Lung (tissue), 16 donors: ENCODE measurements around the gene IDNK. TPM values are rescaled to one million over a fixed set of nuclear protein-coding genes. Genes with fewer than 3 reads are reported as not detected.

ENCODE experiments used
- ATAC-seq: fragments of 200-7000 bp; cut with Tn5 transposase; one replicate; pipeline ENCODE4 v1.9.1; 2020; ENCODE audit warnings: moderate number of reproducible peaks; ENCODE audit not compliant: insufficient read depth, low FRiP score
- DNase-seq, 3 donors: peaks; one replicate each; pipeline ENCODE4 v3.0.0-alpha.2; 2013 to 2017
- H3K27ac ChIP-seq, 2 donors: one replicate each; pipeline ENCODE4 v1.5.1; 2013; ENCODE audit warnings: mild to moderate bottlenecking in 2 of 2, moderate library complexity in 2 of 2, control low read depth in 1 of 2, inconsistent platforms in 1 of 2, low read depth in 1 of 2, low read length in 1 of 2
- H3K27me3 ChIP-seq, 3 donors: one replicate each; pipeline ENCODE4 v1.5.1; 2013; ENCODE audit warnings: low read length in 2 of 3; ENCODE audit not compliant: control insufficient read depth in 3 of 3, insufficient read depth in 3 of 3
- H3K36me3 ChIP-seq, 4 donors: one replicate each; pipeline ENCODE4 v1.5.1; 2013; ENCODE audit warnings: low read length in 4 of 4, mild to moderate bottlenecking in 1 of 4, moderate library complexity in 1 of 4; ENCODE audit not compliant: control insufficient read depth in 4 of 4, insufficient read depth in 4 of 4
- H3K4me1 ChIP-seq, 5 donors: one replicate each; pipeline ENCODE4 v1.5.1; 2013; ENCODE audit warnings: low read length in 5 of 5, mild to moderate bottlenecking in 2 of 5, moderate library complexity in 1 of 5; ENCODE audit not compliant: control insufficient read depth in 5 of 5, insufficient read depth in 5 of 5
- H3K4me3 ChIP-seq: one replicate; pipeline ENCODE4 v1.5.1; 2013; ENCODE audit warnings: mild to moderate bottlenecking, control low read depth, moderate library complexity
- H3K9ac ChIP-seq, 2 donors: one replicate each; pipeline ENCODE4 v1.5.1; 2013; ENCODE audit warnings: low read length in 2 of 2, control low read depth in 1 of 2; ENCODE audit not compliant: insufficient read depth in 1 of 2
- H3K9me3 ChIP-seq, 4 donors: one replicate each; pipeline ENCODE4 v1.5.1; 2013; ENCODE audit warnings: low read length in 3 of 4, mild to moderate bottlenecking in 1 of 4, moderate library complexity in 1 of 4; ENCODE audit not compliant: control insufficient read depth in 4 of 4, insufficient read depth in 3 of 4
- CTCF ChIP-seq: IDR thresholded peaks from 2 replicates; pipeline ENCODE4 v1.5.1; 2012; ENCODE audit warnings: mild to moderate bottlenecking; ENCODE audit errors: control extremely low read depth, extremely low read depth
- WGBS, 2 donors: extraction: QIAGEN DNeasy Blood & Tissue Kit; methylation state at CpG; one replicate each; pipeline ENCODE4 v1.1.7; 2013; 5-methylcytosine and 5-hydroxymethylcytosine counted together
- long read RNA-seq, 5 donors: transcript quantifications; one replicate each; lab custom pipeline, GENCODE V29; 2026
- polyA plus RNA-seq, 2 donors: library from polyadenylated mRNA; stranded (reverse); fragments of 200-250 nt; gene quantifications; one replicate each; pipeline ENCODE4 v1.2.1, GENCODE V29; 2013
- total RNA-seq, 2 donors: library from RNA; depleted of rRNA in 1 of 2; stranded (reverse); fragments of >200 nt in 1 of 2; gene quantifications; one replicate each; pipeline ENCODE4 v1.2.1, GENCODE V29; 2014 to 2021
- donor health status: control.
- donor health status: control.
- donor health status: Bipolar disorder and iron deficiency.
- donor health status: healthy.
- donor health status: DM: yes; HTN: yes; CAD: no.

The IDNK gene
- total RNA-seq = 1 to 10 TPM; 5.7 to 5.9 TPM
- 1 to 10 TPM; 5.7 to 9.3 TPM for polyA plus RNA-seq
- long read RNA-seq, donor 1, partial matches to known transcripts = 0 of 1 reads
- long read RNA-seq, donor 1, other reads (novel, unspliced or antisense) = 0 of 1 reads
- long read RNA-seq, donor 2, partial matches to known transcripts = 0 of 1 reads
- long read RNA-seq, donor 2, other reads (novel, unspliced or antisense) = 0 of 1 reads
- long read RNA-seq, donor 3 = 0 reads
- long read RNA-seq, donor 4, partial matches to known transcripts = 0 of 1 reads
- long read RNA-seq, donor 4, other reads (novel, unspliced or antisense) = 0 of 1 reads
- long read RNA-seq, donor 5, partial matches to known transcripts = 41 of 62 reads
- long read RNA-seq, donor 5, other reads (novel, unspliced or antisense) = 18 of 62 reads

- peak within 1 kb of the TSS; percentile 85 to 94 for H3K27ac ChIP-seq
- WGBS, 2 donors = 1% methylated on average over 53 to 79 of the region's 79 CpGs
- peak; percentile 86 for ATAC-seq
- no peak for TF ChIP-seq CTCF
- H3K9me3 ChIP-seq = no peaks in the 10 kb centered on the region
- peaks cover 0 to 4% (median 3%) of the 10 kb centered on the region in 3 donors for H3K27me3 ChIP-seq
- peak within 1 kb of the TSS; percentile 69 for H3K4me3 ChIP-seq
- H3K36me3 ChIP-seq = no peaks in the 10 kb centered on the region
- H3K9ac ChIP-seq = peak within 1 kb of the TSS; percentile 56 to 81
- DNase-seq = peak; percentile 71 to 78 (median 72)
- H3K4me1 ChIP-seq = peaks cover 0 to 9% (median 4%) of the 10 kb centered on the region in 5 donors
These were observed at the start of gene IDNK for GRCh38 chr9:83622939-83623678. Gene IDNK, plus strand, starts transcription at chr9:83623143. Its CDS starts 29 bp downstream, at chr9:83623172.

- H3K9ac ChIP-seq = no peak overlapping the region
- no peaks in the 10 kb centered on the region for H3K27me3 ChIP-seq
- DNase-seq (no peak), ATAC-seq (no peak)
- 79 to 81% methylated on average over 1 of the region's 1 CpG for WGBS, 2 donors
- H3K9me3 ChIP-seq = no peaks in the 10 kb centered on the region
- H3K4me1 ChIP-seq = peaks cover 0 to 4% (median 0%) of the 10 kb centered on the region in 5 donors
- TF ChIP-seq CTCF = no peak
- H3K4me3 ChIP-seq = no peak overlapping the region
- no peak overlapping the region for H3K27ac ChIP-seq
- H3K36me3 ChIP-seq = peaks cover 0 to 2% (median 0%) of the 10 kb centered on the region in 4 donors
These were observed 48.5 kb upstream of the IDNK start for GRCh38 chr9:83574482-83574881.

GRCh38 chr9:83582029-83582428, 40.9 kb upstream of the IDNK start:
- Histone ChIP-seq H3K27ac (no peak overlapping the region), H3K4me3 (no peak overlapping the region), H3K9me3 (no peaks in the 10 kb centered on the region), H3K4me1 (no peaks in the 10 kb centered on the region), H3K9ac (no peak overlapping the region), H3K27me3 (no peaks in the 10 kb centered on the region), H3K36me3 (no peaks in the 10 kb centered on the region)
- no peak for DNase-seq
- WGBS, 2 donors = 41 to 50% methylated on average over 1 of the region's 1 CpG
- no peak for TF ChIP-seq CTCF
- ATAC-seq = no peak
